ENCODE results near the gene ADCYAP1.

Gene ADCYAP1

DNA sequence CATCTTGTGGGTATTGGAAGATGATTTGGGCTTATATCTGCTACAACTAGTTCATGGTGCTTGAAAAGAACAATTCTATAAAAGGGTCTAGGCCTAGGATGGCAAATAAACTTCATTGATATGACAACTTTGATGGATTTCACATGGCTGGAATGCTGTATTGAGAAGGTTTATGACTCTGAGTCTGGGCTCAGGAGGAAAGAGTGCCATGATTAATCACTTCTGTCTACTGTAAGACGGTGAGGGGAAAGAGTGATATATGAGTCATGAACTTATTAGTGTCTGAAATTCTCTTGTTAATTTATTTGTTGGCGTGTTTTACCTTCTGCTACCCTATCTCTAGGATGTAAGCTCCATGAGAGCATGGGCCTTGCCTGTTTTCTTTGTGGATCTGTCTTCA lies 17.0 kb upstream of the ADCYAP1 start:
- TF ChIP-seq, protein P1, sequence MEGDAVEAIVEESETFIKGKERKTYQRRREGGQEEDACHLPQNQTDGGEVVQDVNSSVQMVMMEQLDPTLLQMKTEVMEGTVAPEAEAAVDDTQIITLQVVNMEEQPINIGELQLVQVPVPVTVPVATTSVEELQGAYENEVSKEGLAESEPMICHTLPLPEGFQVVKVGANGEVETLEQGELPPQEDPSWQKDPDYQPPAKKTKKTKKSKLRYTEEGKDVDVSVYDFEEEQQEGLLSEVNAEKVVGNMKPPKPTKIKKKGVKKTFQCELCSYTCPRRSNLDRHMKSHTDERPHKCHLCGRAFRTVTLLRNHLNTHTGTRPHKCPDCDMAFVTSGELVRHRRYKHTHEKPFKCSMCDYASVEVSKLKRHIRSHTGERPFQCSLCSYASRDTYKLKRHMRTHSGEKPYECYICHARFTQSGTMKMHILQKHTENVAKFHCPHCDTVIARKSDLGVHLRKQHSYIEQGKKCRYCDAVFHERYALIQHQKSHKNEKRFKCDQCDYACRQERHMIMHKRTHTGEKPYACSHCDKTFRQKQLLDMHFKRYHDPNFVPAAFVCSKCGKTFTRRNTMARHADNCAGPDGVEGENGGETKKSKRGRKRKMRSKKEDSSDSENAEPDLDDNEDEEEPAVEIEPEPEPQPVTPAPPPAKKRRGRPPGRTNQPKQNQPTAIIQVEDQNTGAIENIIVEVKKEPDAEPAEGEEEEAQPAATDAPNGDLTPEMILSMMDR (conservative IDR thresholded peaks at IDR 0.05), result no peak
- H3K27ac ChIP-seq, result no peak overlapping the region

DNA sequence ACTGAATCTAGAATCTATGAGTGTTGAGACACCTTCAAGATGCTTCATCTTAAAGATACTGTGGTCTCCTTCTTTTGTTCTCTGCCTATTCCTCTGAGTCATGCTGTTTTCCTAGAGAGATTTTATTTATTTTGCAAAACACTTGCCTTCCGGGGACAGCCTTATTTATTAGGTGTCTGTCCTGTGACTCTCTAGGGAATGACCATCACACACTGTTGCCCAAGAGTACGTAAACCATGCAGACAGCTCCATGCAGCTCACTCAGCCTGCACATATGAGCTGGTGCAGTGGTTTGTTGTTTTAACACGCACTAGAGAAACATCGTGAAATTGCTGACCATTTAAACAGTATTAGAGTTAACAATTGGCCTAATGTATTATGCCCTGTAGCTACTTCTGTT lies 12.4 kb upstream of the ADCYAP1 start:
- TF ChIP-seq, protein P1 (conservative IDR thresholded peaks at IDR 0.05), result no peak
- H3K27ac ChIP-seq, result no peak overlapping the region

DNA sequence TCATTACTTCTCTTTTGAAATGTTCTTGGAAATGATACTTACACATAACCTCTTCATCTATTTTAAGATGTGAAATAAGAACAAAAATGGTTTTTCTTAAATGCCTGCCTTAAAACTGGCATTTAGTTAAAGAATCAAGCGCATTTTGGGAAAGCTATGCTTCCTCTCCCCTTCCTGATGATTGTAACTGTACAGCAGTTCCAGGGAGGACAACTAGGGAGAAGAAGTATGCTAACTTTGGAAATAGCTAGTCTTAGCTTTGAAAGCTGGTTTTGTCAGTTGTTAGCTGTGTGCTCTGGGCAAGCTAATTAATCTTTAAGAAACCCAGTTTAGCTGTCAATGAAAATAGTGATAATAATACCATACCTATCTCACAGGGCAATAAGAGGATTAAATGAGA lies 8.4 kb upstream of the ADCYAP1 start:
- TF ChIP-seq, protein P1 (conservative IDR thresholded peaks at IDR 0.05), result no peak
- H3K27ac ChIP-seq, result no peak overlapping the region

DNA sequence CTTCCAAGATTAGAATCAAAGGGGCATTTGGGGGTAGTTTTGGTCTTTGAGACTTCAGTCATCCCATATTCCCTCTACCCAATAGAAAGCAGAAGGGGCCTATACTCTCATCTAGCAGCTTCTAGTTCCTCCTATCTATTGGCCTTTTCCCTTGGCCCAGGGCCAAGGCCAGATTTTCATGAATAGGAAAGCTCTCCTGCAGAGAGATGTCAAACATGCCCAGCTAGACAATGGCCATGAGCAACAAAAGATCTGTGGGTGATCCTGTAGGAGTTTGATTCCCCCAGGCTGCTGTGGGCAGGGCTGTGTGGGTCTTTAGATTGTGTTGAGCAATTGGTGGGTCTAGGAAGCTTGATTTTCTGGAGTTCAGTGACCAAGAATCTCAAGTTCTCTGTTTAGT lies 2.9 kb upstream of the ADCYAP1 start:
- TF ChIP-seq, protein P1 (conservative IDR thresholded peaks at IDR 0.05), result no peak
- no peak overlapping the region for H3K27ac ChIP-seq

DNA sequence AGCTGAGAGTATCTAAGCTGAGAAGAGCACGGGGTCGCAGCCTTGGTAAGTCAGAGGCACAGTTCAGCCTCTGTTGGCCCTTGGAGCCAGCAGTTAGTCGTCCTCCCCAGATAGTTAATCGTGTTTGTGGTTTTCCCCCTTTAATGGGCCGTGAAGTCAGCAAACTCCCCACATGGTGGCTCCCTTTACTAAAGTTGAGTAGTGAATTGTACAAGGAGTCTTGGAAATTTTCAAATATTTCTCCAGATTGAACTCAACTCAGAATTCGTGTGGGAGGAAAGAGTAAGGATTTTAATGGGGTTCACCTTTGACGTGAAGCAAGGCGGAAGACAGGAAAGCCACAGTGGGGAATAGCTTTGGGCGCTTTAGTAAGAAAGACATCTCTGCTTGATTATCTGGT lies 2.4 kb upstream of the ADCYAP1 start:
- TF ChIP-seq, protein P1 (conservative IDR thresholded peaks at IDR 0.05), result peak; percentile 66
- H3K27ac ChIP-seq, result no peak overlapping the region

DNA sequence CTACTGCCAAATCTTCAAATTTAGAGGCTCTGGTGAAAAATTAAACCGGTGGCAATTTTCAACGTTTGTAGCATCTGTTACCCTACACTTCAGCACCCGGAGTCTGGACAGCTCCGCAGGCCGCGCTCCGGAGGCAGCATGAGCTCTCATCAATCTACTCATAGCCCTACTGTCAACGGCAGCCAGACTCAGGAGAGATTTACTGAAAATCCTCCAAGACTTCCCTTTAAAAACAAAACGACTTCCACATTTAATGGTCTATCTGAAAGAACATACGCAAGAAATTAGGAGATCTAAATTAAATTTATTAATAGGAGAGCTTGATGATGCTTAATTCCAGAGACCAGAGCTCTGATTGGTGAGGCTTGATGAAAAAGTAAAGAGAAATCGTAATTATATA lies 970 bp upstream of the ADCYAP1 start:
- TF ChIP-seq, protein P1 (conservative IDR thresholded peaks at IDR 0.05), result no peak
- H3K27ac ChIP-seq, result no peak overlapping the region

DNA sequence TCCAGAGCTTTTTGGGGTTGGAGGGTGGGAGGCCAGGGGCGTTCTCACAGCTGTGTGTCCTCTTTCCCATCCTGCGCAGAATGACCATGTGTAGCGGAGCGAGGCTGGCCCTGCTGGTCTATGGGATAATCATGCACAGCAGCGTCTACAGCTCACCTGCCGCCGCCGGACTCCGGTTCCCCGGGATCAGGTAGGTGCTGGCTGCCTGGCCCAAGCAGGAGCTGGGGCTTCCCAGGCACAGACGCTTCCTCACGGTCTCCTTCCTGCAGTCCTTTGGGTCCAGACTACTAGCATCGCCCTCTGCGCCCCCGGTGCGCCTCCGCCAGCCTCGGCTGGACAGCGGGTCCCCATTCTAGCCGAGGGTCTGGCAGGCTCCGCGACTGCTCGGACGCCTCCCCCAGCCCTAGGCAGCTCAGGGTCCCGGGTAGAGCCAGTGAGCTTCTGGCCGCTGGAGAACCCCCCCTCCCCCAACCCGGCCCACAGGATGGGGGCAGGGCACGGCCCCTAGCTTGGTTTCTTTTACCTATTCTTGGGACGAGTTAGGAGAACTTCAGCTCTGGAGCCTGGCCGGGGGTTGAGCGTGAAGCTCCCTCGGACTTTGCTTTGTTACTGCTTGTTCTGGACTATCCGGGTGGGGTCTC lies 756 bp downstream of the ADCYAP1 start:
- no peak overlapping the region for H3K27ac ChIP-seq
- TF ChIP-seq, protein P1 (conservative IDR thresholded peaks at IDR 0.05), result no peak
